Ovary (tissue), 3 donors: ENCODE results near the gene CLDN17.

ENCODE experiments used
- CTCF ChIP-seq, 3 donors: fragments of 450-650 bp in 2 of 3; fragments of 200-600 bp in 1 of 3; IDR thresholded peaks; one replicate each; pipeline versions ENCODE4 v1.5.1 to v1.8.0; 2016 to 2022; ENCODE audit warnings: antibody characterized with exemption in 3 of 3, mild to moderate bottlenecking in 1 of 3
- EP300 ChIP-seq: sonication (generic); formaldehyde crosslinking; IDR thresholded peaks from one replicate; pipeline ENCODE4 v1.6.1; 2017; ENCODE audit warnings: antibody characterized with exemption
- POLR2A ChIP-seq: fragments of 450-650 bp; IDR thresholded peaks from one replicate; pipeline ENCODE4 v1.6.1; 2017; ENCODE audit warnings: antibody characterized with exemption, mild to moderate bottlenecking, moderate library complexity
- donor health status: DM: no; HTN: no; CAD: no.

DNA sequence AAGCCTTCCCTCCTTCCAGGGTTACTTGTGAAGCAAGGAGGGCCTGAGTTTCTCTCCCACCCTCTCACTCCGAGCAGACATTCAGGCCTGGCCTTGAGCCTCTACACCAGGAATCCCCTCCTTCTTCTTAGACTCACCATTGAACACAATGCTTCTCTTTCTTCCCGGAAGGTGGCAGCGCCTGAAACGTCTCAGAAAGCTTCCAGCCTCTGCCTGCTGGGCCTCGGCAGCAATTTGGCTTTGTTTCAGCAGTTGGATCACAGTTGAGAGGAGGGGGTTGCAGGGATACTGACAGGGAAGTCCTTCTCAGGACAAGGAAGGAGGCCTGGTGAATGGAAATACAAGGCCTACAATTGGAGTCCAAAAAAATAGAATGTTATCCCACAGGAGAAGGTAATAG, 43.0 kb upstream of the CLDN17 start:
- TF ChIP-seq CTCF (IDR thresholded peaks at IDR 0.05): no peak
- TF ChIP-seq EP300: no peak
- no peak for TF ChIP-seq POLR2A
